ENCODE measurements around the gene MCU. TPM values are rescaled to one million over a fixed set of nuclear protein-coding genes. Genes with fewer than 3 reads are reported as not detected.

Gene MCU
- total and polyA plus RNA-seq, 2 donors (not counting 1 experiment from before 2014, with no cell fraction given): 11.7 to 21.1 TPM

DNA sequence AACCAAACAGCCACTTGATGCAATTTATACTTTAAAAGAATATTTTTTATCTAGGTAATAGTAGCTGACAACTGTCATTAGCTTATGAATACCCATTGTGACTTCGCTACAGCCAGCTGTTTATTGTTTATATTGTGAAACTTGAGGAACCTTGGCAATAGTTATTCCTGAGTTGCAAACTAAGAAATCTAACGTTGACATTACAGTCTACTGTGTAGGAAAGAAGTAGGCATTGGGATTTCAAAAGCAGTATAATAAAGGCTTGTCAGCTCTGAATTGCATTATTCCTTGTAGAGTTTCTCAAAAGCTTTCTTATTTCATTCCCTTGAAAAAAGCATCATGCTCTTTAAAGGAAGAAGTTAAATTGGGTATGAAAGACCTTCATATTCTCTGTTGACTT lies 158.9 kb downstream of the MCU start:
- ChIA-PET CTCF (interaction anchor here (1.2 kb wide), 1 partner anchor 17 kb away, joined by 3 read pairs; no protein-coding TSS in a partner anchor), POLR2A (no interaction called here)
- Mint-ChIP-seq H3K9me3 (ENCODE audit: insufficient read depth) (no peaks in the 10 kb centered on the region), H3K4me1 (no peaks in the 10 kb centered on the region), H3K27me3 (no peaks in the 10 kb centered on the region), H3K4me3 (no peak overlapping the region), H3K27ac (no peak overlapping the region)
- Histone ChIP-seq H3K4me2 (replicated peaks; ENCODE audit: low read depth, low read length, poor library complexity, severe bottlenecking) (no peak overlapping the region), H3K4me3 (ENCODE audit: control extremely low read depth in 1 of 5, extremely low read depth in 1 of 5, insufficient read depth in 1 of 5, low read depth in 2 of 5, low read length in 4 of 5) (no peak overlapping the region), H3K4me1 (ENCODE audit: control insufficient read depth in 2 of 2, insufficient read depth in 2 of 2, low read length in 2 of 2) (no peaks in the 10 kb centered on the region), H3K79me2 (ENCODE audit: control insufficient read depth, insufficient read depth, low read length) (no peaks in the 10 kb centered on the region), H4K20me1 (ENCODE audit: control insufficient read depth, insufficient read depth, low read length, poor library complexity, severe bottlenecking) (no peaks in the 10 kb centered on the region), H2AFZ (ENCODE audit: insufficient read depth, low read depth, low read length, poor library complexity, severe bottlenecking) (no peak overlapping the region), H3K36me3 (replicated peaks in 1 of 2; ENCODE audit: control extremely low read depth in 1 of 2, control insufficient read depth in 1 of 2, extremely low read depth in 1 of 2, insufficient read depth in 2 of 2, low read length in 1 of 2) (no peaks in the 10 kb centered on the region), H3K9me3 (ENCODE audit: control extremely low read depth in 1 of 3, control insufficient read depth in 2 of 3, insufficient read depth in 1 of 3, low read length in 2 of 3) (peaks cover 2 to 6% (median 3%) of the 10 kb centered on the region in 3 donors), H3K27ac (ENCODE audit: low read length in 2 of 2) (no peak overlapping the region), H3K9ac (ENCODE audit: low read length) (no peak overlapping the region), H3K27me3 (replicated peaks in 1 of 4; ENCODE audit: control extremely low read depth in 1 of 4, control insufficient read depth in 3 of 4, insufficient read depth in 4 of 4, low read length in 3 of 4) (no peaks in the 10 kb centered on the region)
- DNase-seq (no peak), ATAC-seq (ENCODE audit: low read depth) (no peak)
- WGBS (ENCODE audit: insufficient coverage): 100% methylated on average over 2 of the region's 2 CpGs
- no peak for TF ChIP-seq EZH2 (IDR thresholded peaks at IDR 0.05; ENCODE audit: borderline replicate concordance, insufficient read depth, low read depth, low read length, poor library complexity, severe bottlenecking)
- TF ChIP-seq CTCF (IDR thresholded peaks at IDR 0.05): no peak
- intact Hi-C loops (cut with micrococcal nuclease): no loop called here

GRCh38 chr10:72851509-72851908 lies 159.6 kb downstream of the MCU start:
- ATAC-seq (ENCODE audit: low read depth) (no peak), DNase-seq (no peak)
- ChIA-PET CTCF (interaction anchor here (1.2 kb wide), 1 partner anchor 17 kb away, joined by 3 read pairs; no protein-coding TSS in a partner anchor), POLR2A (no interaction called here)
- no peaks in the 10 kb centered on the region for H4K20me1 ChIP-seq (ENCODE audit: control insufficient read depth, insufficient read depth, low read length, poor library complexity, severe bottlenecking)
- Mint-ChIP-seq H3K9me3 (ENCODE audit: insufficient read depth) (no peaks in the 10 kb centered on the region), H3K27ac (no peak overlapping the region), H3K4me3 (no peak overlapping the region), H3K27me3 (no peaks in the 10 kb centered on the region), H3K4me1 (no peaks in the 10 kb centered on the region)
- H3K27me3 ChIP-seq (replicated peaks in 1 of 4; ENCODE audit: control extremely low read depth in 1 of 4, control insufficient read depth in 3 of 4, insufficient read depth in 4 of 4, low read length in 3 of 4): no peaks in the 10 kb centered on the region
- no peak overlapping the region for H3K9ac ChIP-seq (ENCODE audit: low read length)
- TF ChIP-seq CTCF (IDR thresholded peaks at IDR 0.05) (no peak), EZH2 (IDR thresholded peaks at IDR 0.05; ENCODE audit: borderline replicate concordance, insufficient read depth, low read depth, low read length, poor library complexity, severe bottlenecking) (no peak)
- peaks cover 2 to 6% (median 3%) of the 10 kb centered on the region in 3 donors for H3K9me3 ChIP-seq (ENCODE audit: control extremely low read depth in 1 of 3, control insufficient read depth in 2 of 3, insufficient read depth in 1 of 3, low read length in 2 of 3)
- H3K79me2 ChIP-seq (ENCODE audit: control insufficient read depth, insufficient read depth, low read length): no peaks in the 10 kb centered on the region
- no peak overlapping the region for H3K27ac ChIP-seq (ENCODE audit: low read length in 2 of 2)
- intact Hi-C loops (cut with micrococcal nuclease): no loop called here
- H2AFZ ChIP-seq (ENCODE audit: insufficient read depth, low read depth, low read length, poor library complexity, severe bottlenecking): no peak overlapping the region
- no peak overlapping the region for H3K4me3 ChIP-seq (ENCODE audit: control extremely low read depth in 1 of 5, extremely low read depth in 1 of 5, insufficient read depth in 1 of 5, low read depth in 2 of 5, low read length in 4 of 5)
- no peak overlapping the region for H3K4me2 ChIP-seq (replicated peaks; ENCODE audit: low read depth, low read length, poor library complexity, severe bottlenecking)
- no CpG with 5 or more reads among the region's 1 CpG for WGBS (ENCODE audit: insufficient coverage)
- no peaks in the 10 kb centered on the region for H3K36me3 ChIP-seq (replicated peaks in 1 of 2; ENCODE audit: control extremely low read depth in 1 of 2, control insufficient read depth in 1 of 2, extremely low read depth in 1 of 2, insufficient read depth in 2 of 2, low read length in 1 of 2)
- no peaks in the 10 kb centered on the region for H3K4me1 ChIP-seq (ENCODE audit: control insufficient read depth in 2 of 2, insufficient read depth in 2 of 2, low read length in 2 of 2)

All from B cell (primary cell).